ENCODE data around the gene ZNF865.
"Not testable (repeated sequence)": the region's sequence is repeated elsewhere in the genome, so short reads cannot be mapped to it uniquely, and the experiment has no call there.

The ZNF865 gene

GRCh38 chr19:55605637-55606470, at the start of gene ZNF865:
TSS of gene ZNF865 (plus strand) at chr19:55605647. CDS start at chr19:55613619, 7,972 bp downstream.
- in situ Hi-C loops (cut with MboI; ENCODE audit: low sequenced_read_pairs): no loop called here

GRCh38 chr19:55559684-55560083, 45.8 kb upstream of the ZNF865 start:
- in situ Hi-C loops (cut with MboI; ENCODE audit: low sequenced_read_pairs): no loop called here

GRCh38 chr19:55563261-55563690, 42.2 kb upstream of the ZNF865 start:
- in situ Hi-C loops (cut with MboI; ENCODE audit: low sequenced_read_pairs): no loop called here

- in situ Hi-C loops (cut with MboI; ENCODE audit: low sequenced_read_pairs): no loop called here
Observed at GRCh38 chr19:55566823-55567222, 38.6 kb upstream of the ZNF865 start.

GRCh38 chr19:55567708-55568328, 37.6 kb upstream of the ZNF865 start:
- in situ Hi-C loops (cut with MboI; ENCODE audit: low sequenced_read_pairs): no loop called here

- in situ Hi-C loops (cut with MboI; ENCODE audit: low sequenced_read_pairs): not testable (repeated sequence)
Observed at GRCh38 chr19:55569477-55569876, 36.0 kb upstream of the ZNF865 start.

- in situ Hi-C loops (cut with MboI; ENCODE audit: low sequenced_read_pairs): not testable (repeated sequence)
Observed at GRCh38 chr19:55573929-55574328, 31.5 kb upstream of the ZNF865 start.

- in situ Hi-C loops (cut with MboI; ENCODE audit: low sequenced_read_pairs): no loop called here
Observed at GRCh38 chr19:55576746-55577145, 28.7 kb upstream of the ZNF865 start.

GRCh38 chr19:55578031-55578760, 27.3 kb upstream of the ZNF865 start:
- in situ Hi-C loops (cut with MboI; ENCODE audit: low sequenced_read_pairs): no loop called here

GRCh38 chr19:55578761-55579747, 26.4 kb upstream of the ZNF865 start:
- in situ Hi-C loops (cut with MboI; ENCODE audit: low sequenced_read_pairs): no loop called here

- in situ Hi-C loops (cut with MboI; ENCODE audit: low sequenced_read_pairs): no loop called here
Observed at GRCh38 chr19:55579766-55580621, 25.5 kb upstream of the ZNF865 start.

- in situ Hi-C loops (cut with MboI; ENCODE audit: low sequenced_read_pairs): no loop called here
Observed at GRCh38 chr19:55580628-55581144, 24.8 kb upstream of the ZNF865 start, which contains the start of gene ZNF579. TSS of gene ZNF579 (minus strand) at chr19:55580848. CDS start at chr19:55579639, 1,209 bp downstream.

GRCh38 chr19:55581145-55581822, 24.2 kb upstream of the ZNF865 start:
- in situ Hi-C loops (cut with MboI; ENCODE audit: low sequenced_read_pairs): no loop called here

GRCh38 chr19:55581823-55582223, 23.6 kb upstream of the ZNF865 start:
- in situ Hi-C loops (cut with MboI; ENCODE audit: low sequenced_read_pairs): no loop called here

GRCh38 chr19:55582284-55582683, 23.2 kb upstream of the ZNF865 start:
- in situ Hi-C loops (cut with MboI; ENCODE audit: low sequenced_read_pairs): not testable (repeated sequence)

GRCh38 chr19:55583897-55584296, 21.6 kb upstream of the ZNF865 start:
- in situ Hi-C loops (cut with MboI; ENCODE audit: low sequenced_read_pairs): not testable (repeated sequence)

- in situ Hi-C loops (cut with MboI; ENCODE audit: low sequenced_read_pairs): no loop called here
Observed at GRCh38 chr19:55584871-55585270, 20.6 kb upstream of the ZNF865 start.

- in situ Hi-C loops (cut with MboI; ENCODE audit: low sequenced_read_pairs): no loop called here
Observed at GRCh38 chr19:55585658-55586339, 19.6 kb upstream of the ZNF865 start.

Data from HL-60/S4 (cell line).